GM19193 (cell line): Measurements from ENCODE around the gene CPEB4.

ENCODE experiments used
- POLR2A ChIP-seq: IDR thresholded peaks from 4 replicates; pipeline ENCODE4 v1.6.1; 2011; ENCODE audit not compliant: insufficient read depth, insufficient read length; ENCODE audit errors: extremely low read depth

The CPEB4 gene

DNA sequence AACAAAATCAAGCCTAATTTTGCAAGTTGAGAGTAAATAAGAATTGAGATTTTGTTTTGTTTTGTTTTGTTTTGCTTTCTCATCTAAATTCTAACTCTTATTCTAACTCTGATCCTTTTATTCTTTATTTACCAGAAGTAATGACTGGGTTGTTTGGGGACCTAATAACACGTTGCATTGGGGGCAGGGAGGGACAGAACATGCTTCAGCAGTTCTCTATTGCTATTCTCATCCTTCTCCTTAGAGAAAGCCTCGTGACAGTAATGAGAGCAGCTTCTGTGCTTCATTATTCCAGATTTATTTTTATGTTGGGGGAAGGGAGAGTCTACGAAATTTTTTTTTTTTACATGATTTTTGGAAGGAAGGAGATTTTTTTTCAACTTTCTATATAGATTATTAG lies 21.1 kb downstream of the CPEB4 start:
- TF ChIP-seq POLR2A, result no peak

DNA sequence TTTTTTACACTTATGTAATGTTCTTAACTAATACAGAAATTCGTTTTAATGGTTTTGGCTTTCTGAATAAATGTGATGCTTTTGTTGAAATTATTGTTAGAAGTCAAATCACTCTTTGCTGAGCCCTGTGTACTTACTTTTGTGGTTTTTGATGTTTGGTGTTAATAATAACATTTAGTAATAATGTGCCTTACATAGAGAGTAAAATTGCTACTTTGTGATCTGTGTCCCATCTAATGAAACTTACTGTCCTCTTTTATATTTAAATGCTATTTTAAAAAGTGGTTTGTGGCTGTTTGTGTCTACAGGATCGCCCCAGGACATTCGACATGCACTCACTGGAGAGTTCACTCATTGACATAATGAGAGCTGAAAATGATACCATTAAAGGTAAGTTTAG lies 22.1 kb downstream of the CPEB4 start:
- TF ChIP-seq POLR2A, result no peak

DNA sequence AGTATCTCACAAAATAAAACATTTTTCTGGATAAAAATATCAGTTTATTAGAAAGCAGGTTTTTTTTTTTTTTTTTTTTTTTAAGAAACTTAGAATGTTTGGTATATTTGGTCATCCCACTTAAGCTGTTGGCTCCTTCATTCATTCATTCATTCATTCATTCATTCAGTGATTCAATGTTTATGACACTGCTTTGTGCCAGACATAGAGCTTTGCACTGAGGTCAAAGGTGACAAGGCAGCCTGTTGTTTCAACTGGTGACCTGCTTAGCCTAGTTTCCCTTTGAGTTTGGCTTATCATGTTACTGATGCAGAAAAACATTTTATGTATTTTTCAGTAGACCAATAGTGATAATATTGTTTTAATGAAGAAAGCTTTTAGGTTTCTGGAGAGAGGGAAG lies 23.5 kb downstream of the CPEB4 start:
- no peak for TF ChIP-seq POLR2A

DNA sequence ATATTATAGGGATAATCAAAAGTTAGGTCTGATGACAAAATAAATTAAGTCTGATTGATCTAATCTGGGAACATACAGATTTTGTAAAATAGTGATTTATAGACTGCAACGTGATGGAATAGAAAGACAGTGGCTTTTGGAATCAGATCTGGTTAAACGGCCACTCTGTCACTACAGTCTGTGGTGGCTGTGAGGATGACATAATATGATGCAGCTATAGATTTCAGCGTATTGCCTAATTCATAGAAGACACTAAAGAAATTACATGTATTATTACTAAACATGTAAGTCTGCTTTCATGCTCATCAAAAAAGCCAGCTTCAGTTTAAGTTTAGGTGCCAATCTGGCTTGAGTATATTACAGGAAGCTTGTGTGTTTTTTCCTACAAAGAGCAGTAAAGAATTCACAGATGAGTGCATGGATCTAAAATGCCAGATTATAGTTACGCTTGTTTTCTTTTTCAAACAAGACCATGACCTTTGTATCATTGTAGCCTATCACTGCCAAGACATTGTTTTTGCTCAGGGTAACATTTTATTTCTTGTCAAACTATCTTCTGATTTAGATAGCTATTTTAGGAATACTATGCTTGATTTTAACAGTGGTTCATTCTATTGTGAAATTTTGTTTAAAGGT lies 25.7 kb downstream of the CPEB4 start:
- no peak for TF ChIP-seq POLR2A

DNA sequence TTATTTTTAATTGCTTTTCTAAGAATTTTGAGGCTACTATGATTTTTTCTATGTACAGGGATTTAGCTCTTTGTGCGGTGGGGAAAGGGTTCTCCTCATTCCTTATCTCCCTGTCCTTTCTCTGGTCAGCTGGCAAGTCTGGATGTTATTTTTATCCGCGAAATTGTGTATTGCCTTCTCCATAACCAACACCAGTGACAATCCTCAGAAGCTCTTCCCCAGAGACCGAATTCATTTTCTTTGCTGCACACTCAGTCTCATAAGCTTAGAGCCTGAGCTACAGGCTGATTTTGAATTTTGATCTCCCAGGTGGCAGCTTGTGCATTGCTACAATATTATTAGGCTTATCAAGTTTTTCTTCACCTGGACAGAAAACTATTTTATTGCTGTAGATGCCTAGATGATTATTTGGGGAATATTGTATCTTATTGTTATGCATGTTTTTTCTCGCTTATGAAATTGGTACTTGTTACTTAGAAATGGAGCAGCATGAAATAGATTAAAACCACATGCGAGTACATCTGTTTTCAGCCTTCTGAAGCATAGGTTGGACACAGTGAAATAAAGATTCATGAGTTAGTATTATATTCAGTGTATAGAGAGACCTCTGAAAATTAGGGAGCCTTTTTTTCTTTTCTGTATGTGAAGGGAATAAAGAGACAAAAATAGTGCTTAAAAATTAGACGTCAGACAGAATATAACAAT lies 27.3 kb downstream of the CPEB4 start:
- no peak for TF ChIP-seq POLR2A

DNA sequence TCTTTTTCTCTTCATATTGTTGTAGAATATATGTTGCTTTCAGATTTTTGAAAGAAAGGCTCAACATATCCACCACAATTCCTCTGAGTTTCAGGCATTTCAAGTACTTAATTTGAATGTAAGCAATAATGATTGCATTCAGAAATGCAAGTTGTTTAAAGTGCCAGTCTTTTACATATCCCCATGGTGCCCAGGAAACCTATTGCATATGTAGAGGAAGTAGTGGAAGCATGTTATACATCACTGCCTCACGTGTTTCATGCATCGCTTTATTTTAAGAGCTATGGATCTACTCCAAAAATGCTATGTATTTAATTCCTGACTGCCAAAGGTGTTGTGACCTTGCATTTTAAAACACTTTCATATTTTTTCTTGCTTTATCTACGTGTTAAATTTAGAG lies 28.1 kb downstream of the CPEB4 start:
- no peak for TF ChIP-seq POLR2A

DNA sequence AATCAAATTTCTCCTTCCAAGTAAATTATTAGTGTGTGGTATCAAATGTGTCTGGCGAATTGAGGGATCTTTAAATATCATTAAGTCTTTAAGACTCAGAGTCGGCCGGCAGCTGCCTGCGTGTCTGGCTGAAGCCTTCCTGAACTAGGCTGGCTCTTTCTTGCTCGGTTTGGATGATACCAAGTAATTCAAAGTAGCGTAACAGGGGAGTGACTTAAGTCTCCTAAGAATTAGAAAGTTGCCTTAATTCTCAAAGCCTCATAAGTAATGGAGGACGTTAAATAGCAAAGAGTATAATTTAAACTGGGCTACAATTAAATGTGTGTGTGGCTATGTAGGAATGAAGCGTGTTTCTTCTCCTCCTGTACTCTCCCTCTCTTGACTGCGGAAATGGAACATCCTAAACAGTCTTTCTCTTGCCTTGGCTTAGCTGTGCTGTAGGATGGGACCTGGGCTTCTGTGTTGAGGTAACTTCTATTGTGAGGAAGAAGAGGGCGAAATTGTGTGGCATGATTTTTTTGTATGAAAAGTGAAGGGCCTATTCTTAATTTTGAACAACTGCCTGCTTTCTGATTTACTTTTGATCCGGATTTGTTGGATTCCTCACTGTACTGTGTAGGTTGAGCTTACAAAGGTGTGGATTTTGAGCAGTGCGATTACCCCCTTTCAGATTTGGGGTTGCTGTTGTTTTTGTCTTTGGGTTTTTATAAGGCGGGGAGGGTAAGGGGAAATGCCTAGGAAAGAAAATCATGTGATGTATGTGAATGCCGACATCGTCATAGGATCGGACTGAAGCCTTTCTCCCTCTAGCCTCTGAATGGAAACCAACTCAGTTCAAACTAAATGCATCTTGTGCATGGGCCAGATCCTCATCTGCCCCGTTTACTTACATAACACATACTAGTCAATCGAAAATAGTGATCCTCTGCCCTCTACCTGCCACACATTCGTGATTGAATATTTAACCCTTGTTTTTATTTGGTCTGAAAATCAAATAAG lies 29.9 kb downstream of the CPEB4 start:
- TF ChIP-seq POLR2A, result peak; percentile 76

DNA sequence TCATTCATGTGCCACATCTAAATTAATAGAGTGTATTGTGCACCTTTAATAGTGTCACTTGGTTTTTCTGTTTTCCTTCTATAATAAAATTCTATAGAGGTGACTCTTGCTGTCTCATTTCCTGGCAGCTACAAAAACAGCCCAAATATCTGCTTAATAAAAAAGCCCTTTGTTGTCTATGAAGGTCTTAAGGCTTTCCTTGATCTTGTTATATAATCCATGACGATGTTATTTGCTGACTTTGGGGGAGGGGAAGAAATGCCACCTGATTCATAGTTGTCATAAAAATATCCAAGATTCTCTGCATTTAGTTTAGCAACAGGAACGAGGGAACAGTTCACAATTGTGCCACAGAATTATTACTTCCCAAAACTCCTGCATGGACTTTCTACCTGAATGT lies 31.3 kb downstream of the CPEB4 start:
- no peak for TF ChIP-seq POLR2A

DNA sequence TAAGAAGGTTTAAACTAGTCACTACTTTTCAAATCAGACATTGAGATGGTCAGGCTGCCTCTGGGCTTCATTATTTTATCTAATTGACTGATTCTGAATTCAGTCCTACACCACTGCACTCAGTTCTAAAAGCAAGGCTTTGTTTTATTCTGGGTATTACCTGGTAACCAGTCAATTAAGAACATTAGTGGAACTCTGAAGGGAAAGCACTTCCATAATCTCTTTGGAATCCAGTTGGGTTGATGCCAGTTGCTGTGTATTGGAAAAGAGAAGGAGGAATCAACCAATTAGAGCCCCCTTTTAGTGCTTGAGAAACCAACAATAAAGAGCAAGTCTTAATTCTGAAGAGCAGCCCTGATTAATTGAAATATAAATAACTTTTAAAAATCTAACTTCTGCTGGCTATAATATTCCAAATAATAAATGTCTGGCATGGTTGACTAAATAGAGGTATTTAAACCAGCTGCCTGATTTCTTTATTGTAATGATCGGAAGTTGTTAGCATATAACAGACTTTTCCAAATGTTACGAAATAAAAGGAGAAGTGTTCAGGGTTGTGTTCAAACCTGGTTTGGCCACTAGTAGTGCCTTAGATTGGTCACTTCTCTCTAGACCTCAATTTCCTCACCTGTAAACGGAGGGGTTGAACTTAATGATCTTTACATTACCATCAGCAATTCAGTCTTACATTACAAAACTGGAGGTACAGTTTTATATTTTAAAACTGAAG lies 32.0 kb downstream of the CPEB4 start:
- no peak for TF ChIP-seq POLR2A

DNA sequence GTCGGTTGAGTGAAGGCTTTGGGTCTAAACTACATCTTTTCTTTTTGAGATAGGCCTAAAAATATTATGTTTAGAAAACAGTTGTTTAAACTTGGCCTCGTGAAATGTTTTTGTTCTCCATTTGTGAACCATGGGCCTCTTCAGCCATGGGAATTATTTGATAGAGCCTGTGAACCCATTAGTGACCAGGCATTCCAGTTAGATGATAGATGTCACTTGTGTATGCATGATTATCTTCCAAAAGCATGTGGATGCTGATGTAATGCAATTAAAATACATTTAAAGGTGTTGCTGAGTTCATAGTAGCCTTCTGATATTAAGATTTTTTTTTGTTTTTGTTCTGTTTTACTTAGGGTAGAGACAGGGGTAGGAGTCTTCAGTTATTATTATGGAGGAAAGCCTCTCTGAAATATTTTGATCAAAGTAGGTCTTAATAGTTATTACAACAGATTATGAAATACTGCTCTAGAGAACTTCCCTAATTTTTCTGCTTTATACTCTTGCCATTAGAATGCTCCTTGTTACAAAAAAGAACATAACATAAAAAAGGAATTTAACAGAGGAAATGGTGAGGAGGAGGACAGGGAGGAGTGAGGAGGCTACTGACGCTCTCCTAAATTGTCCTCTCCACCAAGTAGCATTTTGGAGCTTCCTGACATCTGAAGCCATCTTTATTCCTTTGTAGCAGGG lies 32.9 kb downstream of the CPEB4 start:
- TF ChIP-seq POLR2A, result no peak

DNA sequence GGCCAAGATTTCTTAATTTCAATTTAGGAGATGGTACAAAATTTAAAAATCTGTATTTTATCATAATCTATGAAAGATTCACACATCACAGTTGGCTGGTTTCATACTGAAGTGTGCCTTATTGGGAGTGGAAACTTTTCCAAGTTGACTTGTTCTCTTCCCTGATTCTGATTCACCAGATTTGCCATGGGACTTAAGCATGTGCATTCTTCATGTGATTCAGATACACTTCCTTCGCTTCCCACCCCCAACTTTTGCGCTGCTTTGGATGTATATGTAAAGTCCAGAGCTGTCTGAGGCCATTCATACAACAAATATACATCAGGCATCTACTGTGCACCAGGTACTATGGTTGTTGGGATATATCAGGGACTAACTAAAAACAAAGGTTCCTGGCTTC lies 34.4 kb downstream of the CPEB4 start:
- no peak for TF ChIP-seq POLR2A

DNA sequence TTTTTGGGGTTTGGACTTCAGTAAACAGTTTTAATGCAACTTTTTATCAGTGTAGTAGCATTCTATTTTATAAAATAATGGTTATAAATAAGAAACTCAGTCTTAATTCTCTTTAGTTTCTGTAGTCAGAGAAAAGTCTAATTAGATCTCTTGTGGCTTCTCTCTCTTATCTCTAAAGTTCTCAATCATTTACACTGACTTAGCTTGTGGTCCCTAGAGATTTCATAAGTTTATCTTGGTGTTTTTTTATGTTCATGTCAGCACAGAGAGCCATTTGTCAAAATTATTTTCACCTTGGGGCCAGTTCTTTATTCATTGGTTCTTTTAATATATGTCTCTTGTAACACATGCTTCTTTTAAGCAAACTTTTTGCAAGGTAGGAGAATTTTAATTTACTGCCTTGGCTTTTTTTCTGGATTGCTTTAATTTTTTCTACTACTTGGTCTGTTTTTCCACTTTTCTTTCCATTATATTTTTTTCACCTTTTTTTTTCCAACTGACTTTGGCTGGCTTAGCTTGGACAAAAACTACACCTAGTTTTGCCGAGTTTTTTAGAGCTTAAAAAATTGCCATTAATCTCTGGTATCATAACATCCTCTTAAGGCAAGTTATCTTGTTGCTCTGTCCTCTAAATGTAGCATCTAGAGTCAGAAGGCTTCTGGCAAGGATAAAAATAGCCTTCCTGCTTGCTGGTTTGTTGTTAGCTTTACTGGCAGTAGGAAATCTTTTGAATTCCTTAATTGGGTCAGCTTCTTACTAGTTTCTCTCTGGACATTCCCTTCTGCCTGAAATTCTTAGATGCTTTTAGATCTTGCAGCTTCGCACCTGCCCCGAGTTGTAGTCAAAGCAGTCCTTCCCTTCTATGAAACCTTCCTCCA lies 35.3 kb downstream of the CPEB4 start:
- no peak for TF ChIP-seq POLR2A

DNA sequence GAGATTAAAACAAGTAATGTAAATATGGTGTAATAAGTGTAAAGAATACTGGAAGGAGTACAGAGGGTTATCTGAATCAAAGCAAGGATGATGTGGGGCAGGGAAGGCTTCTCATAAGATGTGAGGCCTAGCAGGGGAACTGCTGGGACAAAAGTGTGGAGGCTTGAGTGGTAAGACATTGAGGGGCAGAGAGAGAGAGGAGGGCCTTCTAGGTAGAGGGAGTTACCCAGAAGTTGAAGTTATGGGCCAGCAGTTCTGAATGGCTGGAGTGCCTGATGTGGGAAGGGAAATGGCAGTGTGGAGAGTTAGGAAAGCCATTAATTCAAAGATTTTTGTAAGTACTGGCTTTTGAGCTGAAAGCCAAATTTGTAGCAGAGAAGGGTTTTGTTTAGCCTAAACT lies 36.8 kb downstream of the CPEB4 start:
- no peak for TF ChIP-seq POLR2A
